Astrocyte (in vitro differentiated cells and primary cell): ENCODE results near the gene PIH1D1.

Source experiments
- EZH2 ChIP-seq: IDR thresholded peaks from 2 replicates; pipeline ENCODE4 v1.6.1; 2012; ENCODE audit warnings: mild to moderate bottlenecking, low read length, inconsistent platforms; ENCODE audit not compliant: insufficient read depth
- TF ChIP-seq, protein P1 (sequence below): IDR thresholded peaks from 2 replicates; pipeline ENCODE4 v1.5.1; 2011; ENCODE audit warnings: low read depth, mild to moderate bottlenecking, inconsistent platforms, low read length, moderate library complexity; ENCODE audit not compliant: insufficient read depth

DNA sequence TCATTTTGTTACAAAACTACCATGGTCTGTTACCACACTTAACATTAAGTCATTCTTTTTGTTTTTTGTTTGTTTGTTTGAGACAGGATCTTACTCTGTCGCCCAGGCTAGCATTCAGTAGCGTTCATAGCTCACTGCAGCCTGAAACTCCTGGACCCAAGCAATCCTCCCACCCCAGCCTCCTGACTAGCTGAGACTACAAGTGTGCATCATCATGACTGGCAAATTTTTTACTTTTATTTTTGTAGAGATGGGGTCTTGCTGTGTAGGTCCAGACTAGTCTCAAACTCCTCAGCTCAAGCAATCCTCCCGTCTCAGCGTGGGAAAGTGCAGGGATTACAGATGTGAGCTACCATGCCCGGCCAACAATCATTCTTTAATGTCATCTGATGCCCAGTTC is 4.7 kb upstream of the PIH1D1 start:
- TF ChIP-seq, protein P1, sequence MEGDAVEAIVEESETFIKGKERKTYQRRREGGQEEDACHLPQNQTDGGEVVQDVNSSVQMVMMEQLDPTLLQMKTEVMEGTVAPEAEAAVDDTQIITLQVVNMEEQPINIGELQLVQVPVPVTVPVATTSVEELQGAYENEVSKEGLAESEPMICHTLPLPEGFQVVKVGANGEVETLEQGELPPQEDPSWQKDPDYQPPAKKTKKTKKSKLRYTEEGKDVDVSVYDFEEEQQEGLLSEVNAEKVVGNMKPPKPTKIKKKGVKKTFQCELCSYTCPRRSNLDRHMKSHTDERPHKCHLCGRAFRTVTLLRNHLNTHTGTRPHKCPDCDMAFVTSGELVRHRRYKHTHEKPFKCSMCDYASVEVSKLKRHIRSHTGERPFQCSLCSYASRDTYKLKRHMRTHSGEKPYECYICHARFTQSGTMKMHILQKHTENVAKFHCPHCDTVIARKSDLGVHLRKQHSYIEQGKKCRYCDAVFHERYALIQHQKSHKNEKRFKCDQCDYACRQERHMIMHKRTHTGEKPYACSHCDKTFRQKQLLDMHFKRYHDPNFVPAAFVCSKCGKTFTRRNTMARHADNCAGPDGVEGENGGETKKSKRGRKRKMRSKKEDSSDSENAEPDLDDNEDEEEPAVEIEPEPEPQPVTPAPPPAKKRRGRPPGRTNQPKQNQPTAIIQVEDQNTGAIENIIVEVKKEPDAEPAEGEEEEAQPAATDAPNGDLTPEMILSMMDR, result no peak
- no peak for TF ChIP-seq EZH2
